Measurements from ENCODE around the gene CABLES2. TPM values are rescaled to one million over a fixed set of nuclear protein-coding genes. Genes with fewer than 3 reads are reported as not detected.
A peak's percentile ranks its signal among the peaks of the same experiment; 100 is the strongest.

Gene CABLES2
- total and polyA plus RNA-seq, 2 of the 4 experiments (the other 2 are of a cell fraction), result 1.4 to 5.1 TPM

GRCh38 chr20:62381842-62382241, 25.2 kb downstream of the CABLES2 start:
- H4K8ac ChIP-seq (ENCODE audit: low read depth in 2 of 2, low read length in 2 of 2), result no peak overlapping the region
- intact Hi-C loops (cut with micrococcal nuclease), result loop anchor here (1.0 to 10.0 kb wide), 2 partner anchors 80 to 367 kb away; partner anchors contain the start of gene ADRM1
- no peak overlapping the region for H2AFZ ChIP-seq (replicated peaks; ENCODE audit: low read length, poor library complexity)
- no peak overlapping the region for H2BK20ac ChIP-seq (ENCODE audit: low read depth, low read length)
- no TSS peak for BruUV-seq (replicated peaks)
- H3K56ac ChIP-seq (ENCODE audit: extremely low read depth, insufficient read depth, low read length), result no peak overlapping the region
- H3K36me3 ChIP-seq (ENCODE audit: control insufficient read depth, insufficient read depth, low read length), result peaks cover 6% of the 10 kb centered on the region
- TF ChIP-seq BHLHE40 (IDR thresholded peaks at IDR 0.05; ENCODE audit: low read depth, low read length) (no peak), FOS (IDR thresholded peaks at IDR 0.05; ENCODE audit: low read depth, low read length) (no peak), POLR2A (IDR thresholded peaks at IDR 0.05; ENCODE audit: low read depth, low read length) (no peak), NFE2L2 (IDR thresholded peaks at IDR 0.05; ENCODE audit: low read depth, low read length) (no peak)
- no peak overlapping the region for H2BK120ac ChIP-seq (ENCODE audit: low read depth, low read length)
- no peaks in the 10 kb centered on the region for H3K9me3 ChIP-seq (ENCODE audit: control insufficient read depth, insufficient read depth, low read length)
- ChIA-PET POLR2A (ENCODE audit: unreplicated experiment) (no interaction called here), CTCF (interaction anchor here (0.6 to 1.6 kb wide), 5 partner anchors 9 to 353 kb away, joined by 3 to 10 read pairs (median 3); no protein-coding TSS in a partner anchor)
- no peaks in the 10 kb centered on the region for H3K27me3 ChIP-seq (ENCODE audit: control insufficient read depth, insufficient read depth, low read length)
- peaks cover 9 to 45% of the 10 kb centered on the region in 2 experiments for H3K79me1 ChIP-seq (ENCODE audit: low read depth in 1 of 2, low read length in 2 of 2)
- no peak overlapping the region for H3K27ac ChIP-seq (ENCODE audit: insufficient read depth, low read length)
- no peak overlapping the region for H3K4me2 ChIP-seq (ENCODE audit: low read depth, low read length)
- H3K4me1 ChIP-seq (ENCODE audit: control insufficient read depth, insufficient read depth, low read length), result peaks cover 5% of the 10 kb centered on the region
- peaks cover 13% of the 10 kb centered on the region for H4K20me1 ChIP-seq (ENCODE audit: insufficient read depth, low read length)
- in situ Hi-C loops (cut with MboI; ENCODE audit: low sequenced_read_pairs), result loop anchor here (5.0 to 25.0 kb wide), 2 partner anchors 75 to 370 kb away; no protein-coding TSS in a partner anchor
- peak overlapping the region; percentile 52 for H2BK5ac ChIP-seq (ENCODE audit: low read depth, low read length, poor library complexity, severe bottlenecking)
- H2BK15ac ChIP-seq (ENCODE audit: low read depth, low read length), result no peak overlapping the region
- DNase-seq, result no peak
- no peak overlapping the region for H3K9ac ChIP-seq (ENCODE audit: low read depth, low read length)
- H2AK9ac ChIP-seq (replicated peaks; ENCODE audit: low read depth, low read length, poor library complexity), result peak overlapping the region; percentile 86
- H3K14ac ChIP-seq (replicated peaks; ENCODE audit: low read depth, low read length), result no peak overlapping the region
- peak overlapping the region; percentile 91 for H2AK5ac ChIP-seq (ENCODE audit: low read depth, low read length)
- H3K18ac ChIP-seq (ENCODE audit: low read depth, low read length), result no peak overlapping the region
- no peak overlapping the region for H4K91ac ChIP-seq (ENCODE audit: insufficient read depth, low read depth, low read length)
- H3K23ac ChIP-seq (ENCODE audit: low read depth, low read length), result no peak overlapping the region
- no peak for ATAC-seq (ENCODE audit: low read depth)
- peaks cover 12% of the 10 kb centered on the region for H3K9me1 ChIP-seq (ENCODE audit: insufficient read depth, low read length)
- H3K4ac ChIP-seq (ENCODE audit: low read depth, low read length), result no peak overlapping the region
- 89% methylated on average over 6 of the region's 6 CpGs; no CpG with 5 or more reads in 1 of the 2 experiments for WGBS, 2 experiments (ENCODE audit: extremely low coverage in 2 of 2, insufficient read length in 1 of 2)
- dilution Hi-C loops (cut with HindIII; ENCODE audit: low sequenced_read_pairs, unreplicated experiment), result loop anchor here (25.0 kb wide), 1 partner anchor 95 kb away; no protein-coding TSS in a partner anchor
- no peak overlapping the region for H3K4me3 ChIP-seq (ENCODE audit: insufficient read depth, low read depth, low read length)
- H4K5ac ChIP-seq (ENCODE audit: low read depth, low read length), result no peak overlapping the region

Measured in IMR-90 (cell line).